ENCODE data around the gene WDR62. TPM values are rescaled to one million over a fixed set of nuclear protein-coding genes. Genes with fewer than 3 reads are reported as not detected.
"Not testable (repeated sequence)": the region's sequence is repeated elsewhere in the genome, so short reads cannot be mapped to it uniquely, and the experiment has no call there.

Gene WDR62
- total RNA-seq, 2 donors from 2014 or later = 0.26 to 0.33 TPM

- H3K27me3 ChIP-seq = no peaks in the 10 kb centered on the region
- intact Hi-C loops (cut with DNase I) = loop anchor here (5.0 kb wide), 1 partner anchor 51 kb away; no protein-coding TSS in a partner anchor
- H3K4me3 ChIP-seq = no peak overlapping the region
- peaks cover under 1% of the 10 kb centered on the region for H3K4me1 ChIP-seq
- TF ChIP-seq, protein P1, sequence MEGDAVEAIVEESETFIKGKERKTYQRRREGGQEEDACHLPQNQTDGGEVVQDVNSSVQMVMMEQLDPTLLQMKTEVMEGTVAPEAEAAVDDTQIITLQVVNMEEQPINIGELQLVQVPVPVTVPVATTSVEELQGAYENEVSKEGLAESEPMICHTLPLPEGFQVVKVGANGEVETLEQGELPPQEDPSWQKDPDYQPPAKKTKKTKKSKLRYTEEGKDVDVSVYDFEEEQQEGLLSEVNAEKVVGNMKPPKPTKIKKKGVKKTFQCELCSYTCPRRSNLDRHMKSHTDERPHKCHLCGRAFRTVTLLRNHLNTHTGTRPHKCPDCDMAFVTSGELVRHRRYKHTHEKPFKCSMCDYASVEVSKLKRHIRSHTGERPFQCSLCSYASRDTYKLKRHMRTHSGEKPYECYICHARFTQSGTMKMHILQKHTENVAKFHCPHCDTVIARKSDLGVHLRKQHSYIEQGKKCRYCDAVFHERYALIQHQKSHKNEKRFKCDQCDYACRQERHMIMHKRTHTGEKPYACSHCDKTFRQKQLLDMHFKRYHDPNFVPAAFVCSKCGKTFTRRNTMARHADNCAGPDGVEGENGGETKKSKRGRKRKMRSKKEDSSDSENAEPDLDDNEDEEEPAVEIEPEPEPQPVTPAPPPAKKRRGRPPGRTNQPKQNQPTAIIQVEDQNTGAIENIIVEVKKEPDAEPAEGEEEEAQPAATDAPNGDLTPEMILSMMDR (IDR thresholded peaks at IDR 0.05) = no peak
- no peak for TF ChIP-seq POLR2A (IDR thresholded peaks at IDR 0.05)
- H3K9me3 ChIP-seq = no peaks in the 10 kb centered on the region
- H3K36me3 ChIP-seq (replicated peaks in 1 of 2; ENCODE audit: insufficient read depth in 1 of 2, low read depth in 2 of 2) = peaks cover 0 to 3% of the 10 kb centered on the region in 2 donors
- DNase-seq = no peak
- no peak overlapping the region for H3K27ac ChIP-seq
- ATAC-seq = no peak
- 85 to 89% methylated on average over 36 to 44 of the region's 49 CpGs for WGBS, 2 donors
Measured at GRCh38 chr19:36121486-36122124, 66.9 kb downstream of the WDR62 start.

DNA sequence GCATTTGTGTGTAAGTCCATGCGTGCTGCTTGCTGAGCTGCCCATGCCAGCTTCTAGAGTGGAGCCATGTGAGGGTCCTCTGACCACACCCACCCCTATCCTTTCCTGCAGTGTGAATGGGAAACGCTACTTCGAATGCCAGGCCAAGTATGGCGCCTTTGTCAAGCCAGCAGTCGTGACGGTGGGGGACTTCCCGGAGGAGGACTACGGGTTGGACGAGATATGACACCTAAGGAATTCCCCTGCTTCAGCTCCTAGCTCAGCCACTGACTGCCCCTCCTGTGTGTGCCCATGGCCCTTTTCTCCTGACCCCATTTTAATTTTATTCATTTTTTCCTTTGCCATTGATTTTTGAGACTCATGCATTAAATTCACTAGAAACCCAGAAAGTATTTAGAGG is 70.9 kb downstream of the WDR62 start:
- no peak for ATAC-seq
- intact Hi-C loops (cut with DNase I) = no loop called here
- Histone ChIP-seq H3K27me3 (no peaks in the 10 kb centered on the region), H3K27ac (no peak overlapping the region), H3K9me3 (no peaks in the 10 kb centered on the region), H3K36me3 (replicated peaks in 1 of 2; ENCODE audit: insufficient read depth in 1 of 2, low read depth in 2 of 2) (peaks cover 0 to 3% of the 10 kb centered on the region in 2 donors), H3K4me1 (peaks cover 11% of the 10 kb centered on the region), H3K4me3 (no peak overlapping the region)
- 74 to 78% methylated on average over 6 to 9 of the region's 9 CpGs for WGBS, 2 donors
- TF ChIP-seq, protein P1 (IDR thresholded peaks at IDR 0.05) = no peak
- TF ChIP-seq POLR2A (IDR thresholded peaks at IDR 0.05) = no peak
- no peak for DNase-seq

DNA sequence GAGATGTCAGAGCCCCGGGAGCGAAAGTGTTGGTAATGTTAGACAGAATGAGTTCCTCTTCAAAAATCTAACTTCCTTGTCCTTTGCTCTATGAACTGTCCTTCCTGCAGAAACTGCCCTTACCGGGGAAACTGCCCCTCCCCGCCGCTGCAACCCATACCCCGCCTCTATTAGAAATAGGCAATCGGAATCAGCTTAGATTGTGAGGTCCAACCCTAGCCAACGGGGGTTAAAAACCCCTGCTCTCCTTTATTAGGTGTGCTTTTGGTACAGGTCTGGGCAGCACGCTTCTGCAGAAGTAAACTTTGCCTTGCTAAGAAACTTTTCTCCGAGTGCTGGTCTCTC is 73.7 kb downstream of the WDR62 start:
- Histone ChIP-seq H3K4me3 (peak overlapping the region; percentile 7 to 15), H3K9me3 (no peaks in the 10 kb centered on the region), H3K36me3 (replicated peaks in 1 of 2; ENCODE audit: insufficient read depth in 1 of 2, low read depth in 2 of 2) (peaks cover 0 to 3% of the 10 kb centered on the region in 2 donors), H3K27me3 (no peaks in the 10 kb centered on the region), H3K27ac (peak overlapping the region; percentile 69 to 94 (median 81)), H3K4me1 (peaks cover 11% of the 10 kb centered on the region)
- TF ChIP-seq, protein P1 (IDR thresholded peaks at IDR 0.05) = no peak
- TF ChIP-seq POLR2A (IDR thresholded peaks at IDR 0.05) = no peak
- 5 to 6% methylated on average over 9 to 10 of the region's 10 CpGs for WGBS, 2 donors
- DNase-seq (peak in 1 of 4 donors; percentile 23), ATAC-seq (peak; percentile 3)
- intact Hi-C loops (cut with DNase I) = no loop called here

DNA sequence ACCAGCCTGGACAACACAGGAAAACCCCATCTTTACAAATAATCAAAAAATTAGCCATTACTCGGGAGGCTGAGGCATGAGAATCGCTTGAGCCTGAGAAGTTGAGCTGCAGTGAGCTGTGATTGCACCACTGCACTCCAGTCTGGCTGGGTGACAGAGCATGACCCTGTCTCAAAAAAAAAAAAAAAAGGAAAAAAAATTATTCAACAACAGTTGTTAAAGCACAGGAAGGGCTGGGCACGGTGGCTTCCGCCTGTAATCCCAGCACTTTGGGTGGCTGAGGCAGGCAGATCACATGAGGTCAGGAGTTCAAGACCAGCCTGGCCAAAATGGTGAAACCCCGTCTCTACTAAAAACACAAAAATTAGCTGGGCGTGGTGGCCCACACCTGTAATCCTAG is 76.5 kb downstream of the WDR62 start:
- H3K27ac ChIP-seq; H3K27me3 ChIP-seq; intact Hi-C loops (cut with DNase I); H3K9me3 ChIP-seq; H3K4me3 ChIP-seq; ATAC-seq; H3K36me3 ChIP-seq (replicated peaks in 1 of 2; ENCODE audit: insufficient read depth in 1 of 2, low read depth in 2 of 2): not testable (repeated sequence)
- 41 to 66% methylated on average over 6 of the region's 6 CpGs for WGBS, 2 donors
- DNase-seq = peak in 1 of 4 donors; percentile 23
- H3K4me1 ChIP-seq = peaks cover 13% of the 10 kb centered on the region

- ATAC-seq; DNase-seq; H3K9me3 ChIP-seq; H3K27me3 ChIP-seq; H3K36me3 ChIP-seq (replicated peaks in 1 of 2; ENCODE audit: insufficient read depth in 1 of 2, low read depth in 2 of 2); H3K27ac ChIP-seq; H3K4me3 ChIP-seq; intact Hi-C loops (cut with DNase I): not testable (repeated sequence)
- peaks cover 29% of the 10 kb centered on the region for H3K4me1 ChIP-seq
- WGBS, 2 donors = 88 to 91% methylated on average over 4 of the region's 4 CpGs
Measured at GRCh38 chr19:36134867-36135266, 80.2 kb downstream of the WDR62 start.
